DOHH2 (cell line): ENCODE measurements around the gene FAM3B.

Source experiments
- CTCF ChIP-seq: fragments of 200-600 bp; sonication (generic); IDR thresholded peaks from one replicate; pipeline ENCODE4 v1.5.1; 2014; ENCODE audit warnings: antibody characterized with exemption, mild to moderate bottlenecking, low read depth, low read length; ENCODE audit not compliant: poor library complexity, severe bottlenecking
- EZH2phosphoT487 ChIP-seq: fragments of 200-600 bp; sonication (generic); IDR thresholded peaks from 2 replicates; pipeline ENCODE4 v1.6.1; 2017; ENCODE audit warnings: borderline replicate concordance, mild to moderate bottlenecking, antibody characterized with exemption, low read length, moderate library complexity, mixed read lengths

DNA sequence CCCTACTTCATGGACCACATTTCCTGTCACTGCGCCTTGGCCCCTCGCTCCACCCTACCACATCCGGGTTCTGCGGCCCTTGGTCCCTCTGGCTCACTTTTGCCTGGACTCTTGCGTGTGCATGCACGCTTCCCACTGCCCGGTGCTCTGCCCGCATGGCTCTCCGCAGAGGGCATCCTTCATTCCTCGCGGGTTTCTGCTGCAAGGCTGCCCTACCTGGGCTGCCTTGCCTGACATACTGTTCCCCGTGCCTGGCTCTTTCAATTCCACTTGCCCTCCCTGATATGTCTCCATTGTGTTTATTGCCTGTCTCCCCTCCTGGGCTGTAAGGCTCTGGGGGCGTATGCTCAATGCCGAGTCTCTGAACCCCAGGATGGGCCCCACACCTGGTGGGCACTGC, 71.7 kb downstream of the FAM3B start:
- TF ChIP-seq CTCF (no peak), EZH2phosphoT487 (no peak)
